Colonic mucosa (tissue), 4 donors: ENCODE data around the gene DUSP16. TPM values are rescaled to one million over a fixed set of nuclear protein-coding genes. Genes with fewer than 3 reads are reported as not detected.

Source experiments
- DNase-seq: peaks from one replicate; pipeline ENCODE4 v3.0.0-alpha.2; 2020
- H3K27ac ChIP-seq: fragments of 200-600 bp; one replicate; pipeline ENCODE4 v1.8.0; 2021
- H3K27me3 ChIP-seq: fragments of 200-600 bp; one replicate; pipeline ENCODE4 v1.8.0; 2021
- H3K36me3 ChIP-seq: fragments of 200-600 bp; one replicate; pipeline ENCODE4 v1.8.0; 2021
- H3K4me1 ChIP-seq: fragments of 200-600 bp; one replicate; pipeline ENCODE4 v1.8.0; 2021; ENCODE audit warnings: mild to moderate bottlenecking
- H3K4me3 ChIP-seq: fragments of 200-600 bp; one replicate; pipeline ENCODE4 v1.8.0; 2021
- H3K9ac ChIP-seq, 2 donors: one replicate each; pipeline ENCODE4 v1.7.0; 2013; ENCODE audit warnings: control low read depth in 2 of 2, low read depth in 2 of 2, low read length in 2 of 2
- H3K9me3 ChIP-seq: fragments of 200-600 bp; one replicate; pipeline ENCODE4 v1.8.0; 2021
- intact Hi-C: fragments of 100-400 bp; cut with DNase I; formaldehyde crosslinking; loops from one replicate; pipeline ENCODE4 v1.14.1; 2022
- total RNA-seq, 2 donors: library from RNA; stranded (reverse); fragmentation: NEBNext Ultra II Directional in 1 of 2; extraction: Animal tissue kit (Norgen Biotek cat#: 25700) in 1 of 2; gene quantifications; one replicate each; pipeline ENCODE4 v1.2.1, GENCODE V29; 2021
- TF ChIP-seq, protein P1 (sequence below): fragments of 200-600 bp; IDR thresholded peaks from one replicate; pipeline ENCODE4 v1.8.0; 2022; ENCODE audit warnings: antibody characterized with exemption, mild to moderate bottlenecking
- donor health status: healthy.
- donor health status: DM: no; HTN: no; CAD: no.
- donor health status: DM: no; HTN: no; CAD: no.

Gene DUSP16
- 10 to 100 TPM; 47.5 to 60.2 TPM for total RNA-seq

DNA sequence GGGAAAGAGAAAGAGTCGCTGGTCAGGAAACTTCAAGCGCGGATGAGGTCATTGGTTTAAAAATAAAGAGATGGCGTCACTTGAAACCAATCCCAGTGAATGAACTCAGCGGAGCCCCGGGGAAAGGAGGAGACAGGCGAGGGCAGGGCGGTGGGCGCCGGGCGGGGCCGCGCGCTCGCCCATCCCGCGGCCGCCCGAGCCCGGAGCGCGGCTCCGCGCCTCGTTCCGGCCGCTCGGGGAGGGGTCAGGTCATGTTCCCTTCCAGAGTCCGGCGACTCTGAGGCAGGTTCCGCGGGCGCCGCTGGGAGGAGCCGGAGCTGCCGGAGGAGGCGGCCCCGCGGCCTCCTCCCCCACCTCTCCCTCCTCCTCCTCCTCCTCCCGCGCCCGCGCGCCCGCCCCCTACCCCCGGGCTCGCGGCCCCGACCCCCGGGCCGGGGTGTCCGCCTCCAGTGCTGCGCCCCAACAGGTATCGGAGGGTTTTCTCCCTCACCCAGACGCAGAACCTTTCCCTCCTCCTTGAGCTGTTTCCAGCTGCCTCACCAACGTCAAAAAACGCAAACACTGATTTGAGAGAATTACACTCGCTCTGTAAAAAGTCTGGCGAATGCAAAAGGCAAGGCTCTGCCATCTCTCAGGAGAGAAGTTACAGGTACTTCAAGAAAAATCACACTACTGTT is at the start of gene DUSP16:
DUSP16 (minus strand) TSS at position 279 of the 677 bp plus-strand sequence. CDS start 41,765 bp downstream, outside the sequence.
- intact Hi-C loops = loop anchor here (10.0 kb wide), 1 partner anchor 178 kb away; no protein-coding TSS in a partner anchor
- peak within 1 kb of the TSS; percentile 51 for H3K4me3 ChIP-seq
- no peaks in the 10 kb centered on the region for H3K36me3 ChIP-seq
- peak within 1 kb of the TSS; percentile 96 to 100 for H3K9ac ChIP-seq
- no peaks in the 10 kb centered on the region for H3K4me1 ChIP-seq
- peak; percentile 95 for DNase-seq
- H3K9me3 ChIP-seq = no peaks in the 10 kb centered on the region
- H3K27ac ChIP-seq = peak within 1 kb of the TSS; percentile 96
- TF ChIP-seq, protein P1, sequence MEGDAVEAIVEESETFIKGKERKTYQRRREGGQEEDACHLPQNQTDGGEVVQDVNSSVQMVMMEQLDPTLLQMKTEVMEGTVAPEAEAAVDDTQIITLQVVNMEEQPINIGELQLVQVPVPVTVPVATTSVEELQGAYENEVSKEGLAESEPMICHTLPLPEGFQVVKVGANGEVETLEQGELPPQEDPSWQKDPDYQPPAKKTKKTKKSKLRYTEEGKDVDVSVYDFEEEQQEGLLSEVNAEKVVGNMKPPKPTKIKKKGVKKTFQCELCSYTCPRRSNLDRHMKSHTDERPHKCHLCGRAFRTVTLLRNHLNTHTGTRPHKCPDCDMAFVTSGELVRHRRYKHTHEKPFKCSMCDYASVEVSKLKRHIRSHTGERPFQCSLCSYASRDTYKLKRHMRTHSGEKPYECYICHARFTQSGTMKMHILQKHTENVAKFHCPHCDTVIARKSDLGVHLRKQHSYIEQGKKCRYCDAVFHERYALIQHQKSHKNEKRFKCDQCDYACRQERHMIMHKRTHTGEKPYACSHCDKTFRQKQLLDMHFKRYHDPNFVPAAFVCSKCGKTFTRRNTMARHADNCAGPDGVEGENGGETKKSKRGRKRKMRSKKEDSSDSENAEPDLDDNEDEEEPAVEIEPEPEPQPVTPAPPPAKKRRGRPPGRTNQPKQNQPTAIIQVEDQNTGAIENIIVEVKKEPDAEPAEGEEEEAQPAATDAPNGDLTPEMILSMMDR = no peak
- H3K27me3 ChIP-seq = no peaks in the 10 kb centered on the region

DNA sequence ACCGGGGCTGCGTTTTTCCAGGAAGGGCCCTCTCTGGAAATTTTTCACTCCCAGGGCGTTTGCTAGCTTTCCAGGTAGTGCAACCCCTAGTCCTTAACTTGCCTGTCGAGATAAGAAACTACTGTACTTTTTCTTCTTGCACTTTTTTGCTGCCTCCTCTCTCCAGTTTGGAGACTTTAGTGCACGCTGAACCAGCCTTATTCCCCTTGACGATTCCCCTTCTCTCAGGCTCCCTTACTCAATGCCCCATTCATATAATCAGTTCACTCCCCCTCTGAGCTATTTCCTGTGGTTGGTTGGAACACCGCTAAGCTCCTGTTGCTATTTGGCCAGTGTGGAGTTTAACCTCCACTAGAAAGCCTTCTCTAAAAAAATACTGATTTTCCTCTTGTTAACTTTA is 49.7 kb upstream of the DUSP16 start:
- intact Hi-C loops = no loop called here
- H3K4me1 ChIP-seq = no peaks in the 10 kb centered on the region
- H3K4me3 ChIP-seq = peak overlapping the region; percentile 73
- TF ChIP-seq, protein P1 = no peak
- no peaks in the 10 kb centered on the region for H3K27me3 ChIP-seq
- no peaks in the 10 kb centered on the region for H3K36me3 ChIP-seq
- H3K9ac ChIP-seq = peak overlapping the region; percentile 65 to 95
- peak overlapping the region; percentile 94 for H3K27ac ChIP-seq
- no peak for DNase-seq
- H3K9me3 ChIP-seq = no peaks in the 10 kb centered on the region

DNA sequence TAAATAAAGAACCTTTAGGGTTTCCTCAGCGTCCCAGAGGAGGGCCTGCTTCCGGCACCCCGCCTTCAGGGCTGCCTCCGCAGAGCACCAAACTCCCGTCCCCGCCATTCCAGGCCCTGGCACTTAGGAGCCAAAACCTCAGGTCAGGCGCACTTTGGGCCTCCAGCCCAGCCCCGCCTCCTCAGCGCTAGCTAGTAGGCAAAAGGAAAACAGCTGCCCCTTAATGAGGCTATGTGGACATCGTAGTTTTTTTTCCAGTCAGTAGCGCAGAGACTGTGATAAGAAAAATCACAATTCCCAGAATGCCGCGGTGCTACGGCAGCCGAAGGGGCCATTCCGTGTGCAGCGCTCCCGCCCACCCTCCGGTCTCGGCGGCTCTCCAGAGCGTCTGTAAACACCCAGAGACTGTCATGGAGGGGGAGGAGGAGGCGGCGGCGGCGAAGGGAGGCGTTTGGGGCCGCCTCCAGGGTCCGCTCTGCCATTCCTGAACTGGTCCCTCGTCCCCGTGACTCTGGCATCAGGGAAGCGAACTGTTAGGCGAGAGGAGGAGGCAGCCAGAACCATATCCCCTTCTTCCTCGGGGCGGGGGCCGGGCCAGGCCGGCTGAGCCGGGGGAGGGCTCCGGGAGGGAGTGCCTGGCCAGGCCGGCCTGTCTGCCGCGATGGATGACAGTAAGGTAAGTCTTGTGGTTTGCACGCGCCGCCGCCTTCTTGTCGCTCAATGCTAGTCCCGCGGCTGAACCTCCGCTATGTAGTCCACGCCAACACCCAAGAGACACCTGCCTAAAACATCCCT is 49.0 kb upstream of the DUSP16 start, which contains the start of gene CREBL2:
CREBL2 (plus strand) TSS at position 365 of the 795 bp plus-strand sequence; CDS start at position 662, 297 bp downstream.
- peak; percentile 94 for DNase-seq
- TF ChIP-seq, protein P1 = no peak
- Histone ChIP-seq H3K4me3 (peak within 1 kb of the TSS; percentile 73), H3K9me3 (no peaks in the 10 kb centered on the region), H3K4me1 (no peaks in the 10 kb centered on the region), H3K27me3 (no peaks in the 10 kb centered on the region), H3K27ac (peak within 1 kb of the TSS; percentile 94), H3K9ac (peak within 1 kb of the TSS; percentile 65 to 95), H3K36me3 (no peaks in the 10 kb centered on the region)
- intact Hi-C loops = no loop called here

GRCh38 chr12:12610711-12611110 is 48.0 kb upstream of the DUSP16 start:
- no peaks in the 10 kb centered on the region for H3K36me3 ChIP-seq
- TF ChIP-seq, protein P1 = no peak
- H3K9me3 ChIP-seq = no peaks in the 10 kb centered on the region
- H3K27me3 ChIP-seq = no peaks in the 10 kb centered on the region
- no peak overlapping the region for H3K9ac ChIP-seq
- H3K27ac ChIP-seq = peak overlapping the region; percentile 94
- H3K4me3 ChIP-seq = no peak overlapping the region
- DNase-seq = no peak
- H3K4me1 ChIP-seq = no peaks in the 10 kb centered on the region
- intact Hi-C loops = no loop called here

DNA sequence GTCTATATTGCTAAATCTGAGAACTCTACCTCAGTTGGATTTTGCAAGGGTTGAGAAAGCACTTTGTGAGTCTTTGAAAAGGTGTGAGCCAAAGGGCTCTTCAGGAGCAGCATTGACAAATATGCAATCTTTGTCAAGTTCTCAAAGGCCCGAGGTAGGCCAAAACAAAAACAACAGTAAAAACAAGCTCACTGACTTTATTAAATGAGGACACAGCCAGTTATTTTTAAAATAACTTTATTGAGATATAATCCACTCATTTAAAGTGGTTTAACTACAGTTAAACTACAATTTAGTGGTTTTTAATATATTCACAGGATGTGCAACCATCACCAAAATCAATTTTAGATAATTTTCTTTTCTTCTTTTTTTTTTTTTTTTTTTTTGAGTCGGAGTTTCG is 47.0 kb upstream of the DUSP16 start:
- intact Hi-C loops = no loop called here

More for the DNA sequence above, 47.0 kb upstream of the DUSP16 start:
- no peaks in the 10 kb centered on the region for H3K9me3 ChIP-seq
- H3K4me1 ChIP-seq = no peaks in the 10 kb centered on the region
- DNase-seq = no peak
- H3K4me3 ChIP-seq = no peak overlapping the region
- H3K27me3 ChIP-seq = no peaks in the 10 kb centered on the region
- H3K36me3 ChIP-seq = no peaks in the 10 kb centered on the region
- no peak overlapping the region for H3K9ac ChIP-seq
- no peak overlapping the region for H3K27ac ChIP-seq
- TF ChIP-seq, protein P1 = no peak
